SK-N-DZ (cell line): ENCODE data around the gene SF3B3.
"Not testable (repeated sequence)": the region's sequence is repeated elsewhere in the genome, so short reads cannot be mapped to it uniquely, and the experiment has no call there.

Source experiments
- DNase-seq: peaks from one replicate; pipeline ENCODE4 v3.0.0-alpha.2; 2015; ENCODE audit warnings: low spot score
- small RNA-seq, 2 experiments: library from RNA; depleted of rRNA; stranded (forward); fragments of <200 nt; gene quantifications; one replicate each; pipeline ENCODE3, GENCODE V24; 2014

SF3B3 gene

GRCh38 chr16:70614208-70614951, 90.8 kb downstream of the SF3B3 start:
- DNase-seq = no peak

DNA sequence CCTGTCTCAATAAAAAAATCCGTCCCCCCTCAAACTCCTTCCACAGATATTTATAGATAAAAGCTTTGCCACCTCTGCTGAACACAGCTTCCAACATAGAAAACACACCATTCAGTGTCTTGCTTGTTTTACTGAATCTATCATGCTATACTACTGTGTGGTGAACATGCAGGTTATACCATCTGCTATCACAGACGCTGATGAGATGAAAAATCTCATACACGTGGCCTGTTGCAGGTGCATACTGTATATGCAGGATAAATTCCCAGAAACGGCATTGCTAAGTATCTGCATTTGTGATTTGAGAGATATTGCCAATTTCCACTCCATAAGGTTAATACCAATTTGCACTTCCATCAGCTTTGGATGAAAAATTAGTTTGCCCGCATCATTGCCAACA, 92.3 kb downstream of the SF3B3 start:
- DNase-seq = no peak

DNA sequence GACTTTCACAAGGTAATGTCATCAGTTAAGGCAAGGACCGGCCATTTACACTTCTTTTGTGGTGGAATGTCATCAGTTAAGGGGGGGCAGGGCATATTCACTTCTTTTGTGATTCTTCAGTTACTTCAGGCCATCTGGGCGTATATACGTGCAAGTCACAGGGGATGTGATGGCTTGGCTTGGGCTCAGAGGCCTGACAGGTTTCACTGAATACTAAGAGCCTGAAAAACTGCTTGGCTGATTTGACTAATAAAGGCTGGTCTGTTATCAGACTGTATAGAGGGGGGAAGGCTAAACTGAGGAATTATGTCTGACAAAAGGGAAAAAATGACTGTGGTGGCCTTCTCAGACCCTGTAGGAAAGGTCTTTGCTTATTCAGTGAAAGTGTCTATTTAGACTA, 98.2 kb downstream of the SF3B3 start:
- DNase-seq = not testable (repeated sequence)

Small RNA genes within 50 kb of the gene (small RNA-seq; reads per million reads assigned to genes)
- gene SNORD111 (119 to 515 reads per million in 2 experiments), gene SNORD111B (6.8 to 87.4 reads per million in 2 experiments)
